CD4-positive, alpha-beta T cell treated with Interleukin-15 for 4 hours (primary cell): ENCODE measurements around the gene HOXA1.

Source experiments
- DNase-seq: peaks from one replicate; pipeline ENCODE4 v3.0.0-alpha.2; 2020; ENCODE audit warnings: low spot score

HOXA1 gene

DNA sequence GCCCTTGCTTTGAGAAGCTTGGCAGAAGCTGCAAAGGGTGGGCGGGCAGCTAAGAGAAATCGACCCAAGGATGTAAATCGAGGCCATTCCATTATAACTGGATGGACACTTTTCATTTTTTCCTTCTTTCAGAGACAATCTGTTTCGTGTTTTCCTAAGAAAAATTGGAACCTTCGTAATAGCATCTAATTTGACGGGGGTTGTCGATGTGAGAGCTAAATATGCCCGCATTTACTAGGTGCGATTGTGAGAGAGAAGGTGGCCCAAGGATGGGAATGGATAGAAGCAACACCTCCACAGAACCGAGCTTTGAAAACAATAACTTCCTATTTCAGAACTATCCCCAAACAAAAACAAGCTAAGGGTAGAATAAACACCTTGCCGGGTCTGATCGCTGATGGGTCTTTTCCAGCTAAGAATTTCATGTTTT lies 35.6 kb upstream of the HOXA1 start:
- no peak for DNase-seq

DNA sequence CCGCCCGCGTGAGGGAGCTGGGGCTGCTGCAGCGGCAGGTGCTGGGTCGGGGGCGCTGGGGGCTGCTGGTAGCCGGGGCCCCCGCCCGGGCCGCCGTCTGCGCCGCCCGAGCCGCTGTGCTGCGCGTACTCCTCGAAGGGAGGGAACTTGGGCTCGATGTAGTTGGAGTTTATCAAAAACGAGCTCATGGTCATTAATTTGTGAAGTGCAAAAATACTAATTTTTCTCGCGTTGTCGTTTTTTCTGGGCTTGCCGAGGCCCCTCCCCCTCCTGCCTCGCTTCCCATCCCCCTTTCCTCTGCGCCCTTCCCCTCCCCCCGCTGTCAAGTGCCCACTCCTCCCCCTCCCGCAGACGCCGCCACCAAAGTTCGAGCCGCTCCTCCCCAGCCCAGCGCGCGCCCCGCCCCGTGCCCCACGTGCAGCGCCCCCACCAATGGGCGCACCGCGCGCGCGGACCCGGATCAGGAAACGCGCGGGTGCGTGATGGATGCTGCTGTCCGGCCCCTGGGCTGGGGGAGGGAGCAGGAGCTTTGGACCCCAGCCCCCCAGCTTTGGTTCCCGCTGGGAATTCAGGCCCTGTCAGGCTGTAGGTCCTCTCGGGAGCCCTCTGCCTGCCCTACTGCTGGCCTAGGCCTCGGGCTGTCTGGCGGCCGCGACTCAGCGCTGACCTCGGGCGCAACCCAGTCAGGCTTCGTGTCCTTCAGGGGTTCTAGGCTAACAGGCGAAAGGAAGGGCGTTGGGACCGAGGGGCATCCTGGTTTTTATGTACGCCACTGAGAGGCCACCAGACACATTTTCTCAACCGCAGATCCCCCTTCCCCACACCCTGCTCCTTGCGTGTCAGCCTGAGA lies 35.0 kb upstream of the HOXA1 start, which contains the start of gene HOXA4:
HOXA4 (minus strand) TSS at position 218 of the 850 bp plus-strand sequence; CDS start at position 194, 24 bp downstream.
- peak; percentile 69 for DNase-seq

DNA sequence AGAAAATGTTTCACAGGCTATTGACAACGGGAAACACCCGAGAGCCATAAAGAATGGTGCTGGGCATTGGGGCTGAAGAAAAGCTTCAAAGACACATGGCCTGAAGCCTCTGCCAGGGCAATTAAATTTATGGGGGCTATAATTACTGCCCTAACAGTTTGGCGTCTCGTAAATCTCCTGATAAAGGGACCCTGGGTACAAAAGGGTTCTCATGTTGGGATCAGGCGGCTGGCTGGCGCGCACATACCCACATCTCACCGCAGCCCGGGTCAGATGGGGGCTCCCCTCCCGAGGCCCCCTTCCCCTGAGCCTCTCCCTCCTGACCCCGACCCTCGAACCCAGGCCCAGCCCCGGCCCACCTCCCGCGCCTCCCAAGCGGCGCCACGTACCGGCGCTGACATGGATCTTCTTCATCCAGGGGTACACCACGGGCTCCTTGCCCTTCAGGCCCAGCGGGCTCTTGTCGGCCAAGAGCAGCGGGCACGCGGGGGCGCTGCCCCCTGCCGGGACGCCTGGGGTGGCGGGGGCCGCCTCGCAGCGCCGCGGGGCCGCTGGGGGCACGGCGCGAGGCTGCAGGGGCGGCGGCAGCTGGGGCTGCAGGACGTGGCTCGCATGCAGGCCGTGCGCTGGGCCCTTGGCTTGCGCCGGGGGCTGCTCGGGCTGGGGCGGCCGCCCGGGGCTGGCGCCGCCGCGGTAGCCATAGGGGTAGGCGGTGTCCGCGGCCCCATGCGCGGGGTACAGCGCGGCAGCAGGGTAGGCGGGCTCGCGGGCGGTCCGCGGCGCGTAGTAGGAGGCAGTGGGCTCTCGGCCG lies 34.1 kb upstream of the HOXA1 start:
- no peak for DNase-seq

DNA sequence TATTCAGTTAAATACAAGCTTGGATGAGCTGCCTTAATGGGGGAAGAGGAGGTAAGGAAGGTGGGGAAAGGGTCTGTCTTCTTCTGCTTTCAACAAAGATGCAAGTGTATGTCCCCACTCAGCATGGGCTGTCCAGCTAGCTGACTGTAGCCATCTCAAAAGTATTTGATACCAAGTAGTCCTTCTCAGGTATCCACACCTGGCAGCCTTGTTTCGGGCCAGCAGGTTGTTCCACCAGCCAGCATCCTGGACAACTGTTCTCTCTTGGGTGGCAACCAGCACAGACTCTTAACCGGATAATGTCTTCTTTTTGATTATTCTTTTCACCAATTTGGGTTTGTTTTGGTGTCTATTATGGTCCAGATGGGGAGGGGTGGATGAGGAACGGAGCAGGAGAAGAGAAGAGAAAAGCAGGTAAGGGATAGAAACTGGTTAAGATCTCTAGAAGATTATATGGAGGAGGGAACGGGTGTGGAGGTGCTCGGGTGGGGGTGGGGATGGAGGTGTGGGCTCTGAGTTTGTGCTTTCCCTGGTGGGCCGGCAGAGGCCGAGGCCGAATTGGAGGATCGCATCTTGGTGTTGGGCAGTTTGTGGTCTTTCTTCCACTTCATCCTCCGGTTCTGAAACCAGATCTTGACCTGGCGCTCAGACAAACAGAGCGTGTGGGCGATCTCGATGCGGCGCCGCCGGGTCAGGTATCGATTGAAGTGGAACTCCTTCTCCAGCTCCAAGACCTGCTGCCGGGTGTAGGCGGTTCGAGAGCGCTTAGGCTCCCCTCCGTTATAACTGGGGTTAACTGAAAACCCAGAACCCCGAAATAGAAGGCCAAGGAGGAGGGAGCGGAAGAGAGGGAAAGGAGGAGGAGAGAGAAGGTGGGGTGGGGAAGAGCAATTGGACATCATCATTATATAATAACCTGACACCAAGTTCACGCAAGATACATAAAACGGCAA lies 33.3 kb upstream of the HOXA1 start:
- no peak for DNase-seq

DNA sequence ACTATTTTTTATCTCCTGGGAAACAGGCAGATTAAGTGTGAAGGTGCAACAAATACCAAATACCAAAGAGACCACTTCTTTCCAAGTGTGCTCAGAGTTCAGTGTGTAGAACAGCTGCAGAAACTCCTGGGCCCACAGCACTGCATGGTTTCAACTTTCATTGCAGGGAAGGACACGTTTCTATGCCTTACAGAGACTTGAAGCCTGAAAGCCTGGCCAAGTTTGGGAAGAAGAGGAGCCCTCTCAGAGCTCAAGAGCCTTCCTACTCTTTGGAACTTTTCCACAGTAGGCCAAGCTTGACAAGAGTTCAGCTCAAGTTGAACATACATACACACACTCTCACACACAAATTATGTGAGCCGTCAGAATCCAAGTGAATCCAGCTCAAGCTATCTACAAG lies 32.2 kb upstream of the HOXA1 start:
- DNase-seq, result no peak

DNA sequence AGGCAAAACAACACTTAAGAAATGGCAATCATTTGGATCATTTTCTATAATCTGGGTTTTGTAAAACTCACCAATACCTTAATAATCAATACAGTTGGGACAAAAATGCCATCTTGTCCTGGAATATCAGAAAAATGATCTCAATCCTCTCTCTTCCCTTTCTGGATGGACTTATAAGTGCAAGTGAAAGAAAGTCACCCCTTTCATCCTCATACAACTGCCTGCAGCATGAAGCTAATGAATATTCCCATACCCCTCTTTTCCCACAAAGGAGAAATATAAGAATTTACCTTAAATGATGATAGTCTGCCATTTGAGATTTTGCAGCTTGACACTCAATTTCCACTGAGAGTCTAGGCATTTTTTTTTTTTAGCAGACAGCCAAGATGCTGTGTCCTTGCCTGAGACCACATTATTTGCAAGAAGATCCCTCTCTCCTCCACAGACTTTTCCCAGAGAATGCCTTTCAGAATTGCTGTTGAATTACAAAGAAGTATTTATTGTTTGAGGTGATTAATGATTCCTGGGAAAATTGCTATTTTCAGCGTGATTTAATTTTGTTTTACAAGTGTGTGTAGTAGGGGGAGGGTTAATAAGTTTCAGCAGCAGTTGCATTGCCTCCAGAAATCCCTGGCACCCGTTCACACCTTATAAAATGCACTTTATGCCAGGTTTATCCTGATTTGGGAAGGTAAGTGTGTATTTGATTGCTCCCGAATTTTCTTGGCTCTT lies 31.0 kb upstream of the HOXA1 start:
- no peak for DNase-seq

DNA sequence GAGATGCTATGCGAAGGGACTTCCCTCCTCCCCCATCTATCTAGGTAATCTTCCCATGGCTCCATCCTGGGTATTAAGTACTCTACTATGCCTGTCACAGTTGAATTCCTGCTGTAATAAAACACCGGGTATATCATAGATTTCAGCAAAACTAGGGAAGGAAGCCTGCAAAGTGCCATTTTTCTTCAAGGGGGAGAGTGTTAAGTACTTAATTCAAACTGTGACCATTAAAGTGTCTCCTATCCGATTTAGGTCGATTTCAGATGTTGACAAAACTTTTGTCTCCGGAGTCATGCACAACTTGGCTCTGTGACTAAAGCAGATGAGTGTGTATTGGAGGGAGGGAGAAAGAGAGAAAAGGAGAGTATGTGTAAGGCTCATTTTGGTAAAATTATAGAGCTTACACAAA lies 30.2 kb upstream of the HOXA1 start:
- no peak for DNase-seq

DNA sequence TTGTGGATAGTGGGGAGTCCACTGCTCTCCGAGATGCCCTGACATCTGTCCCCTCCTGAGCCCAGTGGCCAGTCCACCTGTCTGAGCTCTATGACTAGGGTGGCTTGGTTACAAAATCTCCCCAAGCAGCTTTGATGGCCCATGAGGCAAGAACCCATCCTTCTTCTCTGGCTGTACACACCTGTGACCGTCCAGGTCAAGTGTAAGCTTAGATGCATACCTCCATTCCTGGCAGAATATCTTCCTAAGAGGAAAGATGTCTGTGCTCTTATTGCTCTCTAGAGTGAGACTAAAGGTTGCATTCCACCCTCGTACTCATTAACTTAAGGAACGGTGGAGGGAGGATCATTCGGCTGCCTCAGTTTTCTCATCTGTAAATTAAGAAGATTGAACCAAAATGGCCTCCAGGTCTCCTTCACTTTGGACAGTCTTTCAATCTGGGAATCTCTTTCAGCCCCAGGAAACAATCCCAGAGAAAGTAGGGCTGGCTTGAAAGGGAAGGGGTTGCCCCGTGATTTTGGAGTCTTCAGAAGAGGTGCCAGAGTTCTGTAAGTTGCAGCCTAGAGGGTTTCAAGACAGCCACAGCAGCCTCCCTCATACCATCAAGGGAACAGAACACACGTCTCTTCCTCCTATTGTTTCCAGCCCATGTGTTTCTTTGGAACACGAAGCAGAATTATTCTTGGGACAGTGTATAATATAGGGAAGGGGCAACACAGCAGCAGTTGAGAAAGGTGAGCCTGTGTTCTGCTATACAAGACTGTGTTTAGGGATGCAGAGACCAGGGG lies 29.3 kb upstream of the HOXA1 start:
- no peak for DNase-seq

DNA sequence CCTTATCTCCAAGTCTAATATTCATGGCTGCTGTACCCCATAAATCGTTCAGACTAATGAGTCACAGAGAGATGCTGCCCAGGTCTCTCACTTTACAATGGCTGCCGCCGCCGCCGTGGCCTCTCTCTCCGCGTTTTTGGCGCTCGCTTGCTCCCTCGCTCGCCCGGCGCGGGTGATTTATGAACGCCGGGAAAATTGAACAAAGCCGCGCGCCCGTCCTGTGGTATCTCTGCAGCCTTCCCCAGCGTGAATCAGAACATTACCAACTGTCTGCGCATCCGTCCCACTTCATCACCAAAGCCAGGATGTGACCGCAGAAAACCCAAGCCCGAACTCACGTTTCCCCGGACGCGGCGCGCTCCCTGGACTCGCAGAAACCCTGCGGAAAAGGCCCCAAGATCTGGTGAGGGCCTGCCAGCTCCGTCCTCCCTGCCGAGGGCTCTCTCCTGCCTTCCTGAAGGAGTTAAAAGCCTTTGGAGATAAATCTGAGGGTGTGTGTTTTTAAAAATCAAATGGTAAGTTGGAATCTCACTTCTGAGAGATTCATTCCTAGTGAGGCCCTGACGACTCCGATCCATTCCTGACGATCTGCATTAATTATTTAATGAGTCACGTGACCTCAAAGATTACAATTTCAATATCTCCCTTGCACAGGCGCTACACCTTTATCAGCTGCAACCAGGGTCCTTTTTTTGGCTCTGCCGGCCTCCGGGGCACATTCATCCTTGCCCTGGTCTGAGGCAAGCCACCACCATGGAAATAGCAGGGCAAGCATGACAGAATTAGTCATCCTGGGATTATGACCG lies 28.5 kb upstream of the HOXA1 start:
- no peak for DNase-seq

DNA sequence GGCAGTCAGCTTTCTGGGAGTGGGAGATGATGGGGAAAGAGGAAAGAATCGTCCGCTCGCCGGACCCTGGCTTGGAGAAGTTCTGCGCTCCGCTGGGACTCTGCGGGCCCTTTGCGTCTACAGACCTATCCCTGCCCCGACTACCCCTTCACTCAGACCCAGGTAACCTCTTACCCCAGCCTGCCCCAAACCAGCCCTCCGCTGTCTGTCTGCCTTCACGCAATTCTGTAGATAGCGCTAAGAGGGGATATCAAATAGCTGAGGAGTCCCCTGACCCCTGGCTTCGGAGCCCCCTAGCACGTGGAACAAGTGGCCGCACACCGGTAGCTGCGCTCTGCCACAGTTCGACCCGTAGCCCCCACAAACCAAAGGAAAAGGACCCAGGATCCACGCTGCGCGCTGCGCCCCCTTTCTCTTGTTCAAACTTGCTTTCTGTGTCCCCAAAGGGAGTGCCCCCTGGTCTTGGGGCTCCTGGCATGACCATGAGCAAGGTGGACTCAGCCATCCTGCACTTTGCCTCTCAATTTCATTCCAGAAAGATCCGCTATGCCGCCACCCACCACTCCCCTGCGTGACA lies 27.8 kb upstream of the HOXA1 start:
- DNase-seq, result no peak

DNA sequence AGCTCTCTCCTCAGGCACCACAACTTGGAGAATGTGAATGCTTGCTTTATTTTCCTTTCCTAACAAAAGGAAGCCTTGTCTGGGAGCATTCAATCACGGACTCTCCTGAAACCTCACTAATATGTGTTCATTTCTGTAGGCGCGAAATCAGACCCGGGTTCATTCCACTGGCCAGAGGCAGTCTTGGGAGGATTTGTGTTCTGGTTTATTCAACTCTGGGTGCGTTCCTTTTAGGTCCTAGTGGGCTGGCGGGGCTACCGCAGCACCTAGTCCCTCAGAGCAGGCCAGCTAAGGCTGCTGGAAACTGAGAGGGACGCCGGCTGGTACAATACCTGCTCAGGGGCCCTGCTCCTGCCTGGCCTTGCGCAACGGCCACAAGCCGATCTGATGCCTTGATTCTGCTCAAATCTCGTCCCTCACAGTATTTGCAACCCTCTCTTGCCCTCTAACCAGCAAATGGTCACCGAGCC lies 27.2 kb upstream of the HOXA1 start:
- no peak for DNase-seq

DNA sequence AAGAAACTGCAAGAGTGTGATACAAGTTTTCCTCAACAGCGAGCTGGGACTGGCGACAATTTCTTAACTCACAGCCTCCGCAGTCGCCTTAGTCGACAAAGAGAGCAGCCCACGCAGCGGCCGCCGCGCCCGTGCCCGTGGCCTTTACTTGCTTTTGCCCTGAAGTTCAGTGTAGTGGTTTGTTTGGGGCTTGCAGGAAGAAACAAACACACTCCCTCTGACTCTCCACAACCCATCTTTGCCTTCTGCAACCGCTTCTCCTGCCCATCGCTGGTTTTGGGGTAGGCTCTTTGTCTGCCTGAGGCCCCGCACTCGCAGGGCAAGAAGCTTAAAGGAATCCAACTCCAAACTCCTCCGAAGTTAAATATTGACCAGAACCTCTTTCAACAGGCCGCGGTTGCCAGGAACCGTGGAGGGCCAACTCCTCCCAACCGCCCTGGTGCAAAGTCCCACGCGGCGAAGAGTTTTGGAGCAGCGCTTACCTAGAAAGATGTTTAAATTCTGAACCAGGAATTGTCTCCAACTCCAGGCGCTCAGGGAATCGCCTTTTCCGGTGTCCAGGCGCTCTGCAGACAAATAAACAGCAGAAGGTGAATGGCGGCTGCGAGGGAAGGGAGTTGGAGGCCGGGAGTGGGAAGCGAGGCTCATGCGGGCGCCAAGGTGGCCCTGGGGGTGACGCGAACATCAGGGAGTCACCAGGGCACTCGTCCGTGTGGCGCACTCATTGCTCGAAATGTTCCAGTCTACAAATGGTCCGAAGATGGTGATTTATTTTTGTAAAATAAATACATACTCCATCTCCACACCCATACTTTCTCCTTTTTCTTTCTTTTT lies 26.5 kb upstream of the HOXA1 start:
- no peak for DNase-seq

DNA sequence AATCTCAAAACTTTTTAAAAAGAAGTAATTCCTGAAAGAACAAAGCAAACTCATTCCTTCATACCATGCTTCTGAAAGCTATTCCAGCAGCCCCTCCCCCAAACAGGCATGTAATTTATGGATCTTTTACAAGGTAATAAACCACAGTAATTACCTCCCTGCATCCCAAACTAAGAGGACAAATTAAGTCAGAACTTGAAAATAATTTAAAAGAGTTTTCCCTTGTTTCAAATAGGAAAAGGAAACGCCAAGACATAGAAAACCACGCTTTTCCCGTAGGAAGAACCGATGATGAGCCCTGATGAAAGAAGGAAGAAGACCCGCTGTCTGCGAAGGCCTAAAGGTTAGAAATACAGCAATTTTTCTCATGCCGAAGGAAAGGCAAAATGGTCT lies 25.9 kb upstream of the HOXA1 start:
- no peak for DNase-seq

DNA sequence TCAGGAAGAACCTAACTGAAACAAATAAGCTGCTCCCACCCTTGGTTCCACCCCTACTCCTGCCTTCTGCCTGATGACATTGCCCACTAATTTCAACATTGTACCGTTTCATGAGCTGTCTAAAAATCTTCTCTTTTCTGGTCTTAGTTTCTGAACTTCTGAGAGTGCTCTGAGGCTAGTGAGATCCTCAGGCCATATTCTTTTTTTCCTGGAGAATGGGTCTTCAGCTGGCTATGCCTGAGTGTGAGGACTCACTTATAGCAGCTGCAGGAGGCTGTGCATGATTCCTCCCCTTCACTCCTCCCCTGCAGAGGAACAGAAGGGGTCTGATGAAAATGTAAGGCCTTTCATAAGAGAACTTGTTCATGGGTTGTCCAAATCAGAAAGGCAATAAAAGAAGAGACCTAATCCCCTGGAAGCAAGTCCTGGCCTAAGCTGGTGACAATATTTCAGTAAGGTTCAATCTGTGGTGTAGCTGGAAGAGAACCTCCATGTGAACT lies 23.7 kb upstream of the HOXA1 start:
- DNase-seq, result no peak

DNA sequence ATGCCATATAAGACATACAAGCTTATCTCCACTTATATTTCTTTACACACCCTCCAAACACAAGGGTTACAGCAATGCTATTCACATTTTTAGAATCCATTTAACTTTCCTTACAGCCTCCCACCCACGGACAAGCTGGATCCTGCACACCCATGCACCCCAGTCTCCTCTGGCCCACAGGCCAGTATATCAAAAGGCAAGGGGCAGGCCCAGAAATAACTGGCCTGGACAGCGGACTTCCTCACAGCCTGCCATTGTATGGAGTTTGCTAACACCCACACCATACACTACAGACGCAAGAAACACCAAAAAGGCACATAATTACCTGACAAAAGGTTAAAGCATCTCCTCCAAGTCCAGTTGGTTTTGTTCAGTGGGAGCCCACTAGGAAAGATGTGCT lies 22.8 kb upstream of the HOXA1 start:
- no peak for DNase-seq

DNA sequence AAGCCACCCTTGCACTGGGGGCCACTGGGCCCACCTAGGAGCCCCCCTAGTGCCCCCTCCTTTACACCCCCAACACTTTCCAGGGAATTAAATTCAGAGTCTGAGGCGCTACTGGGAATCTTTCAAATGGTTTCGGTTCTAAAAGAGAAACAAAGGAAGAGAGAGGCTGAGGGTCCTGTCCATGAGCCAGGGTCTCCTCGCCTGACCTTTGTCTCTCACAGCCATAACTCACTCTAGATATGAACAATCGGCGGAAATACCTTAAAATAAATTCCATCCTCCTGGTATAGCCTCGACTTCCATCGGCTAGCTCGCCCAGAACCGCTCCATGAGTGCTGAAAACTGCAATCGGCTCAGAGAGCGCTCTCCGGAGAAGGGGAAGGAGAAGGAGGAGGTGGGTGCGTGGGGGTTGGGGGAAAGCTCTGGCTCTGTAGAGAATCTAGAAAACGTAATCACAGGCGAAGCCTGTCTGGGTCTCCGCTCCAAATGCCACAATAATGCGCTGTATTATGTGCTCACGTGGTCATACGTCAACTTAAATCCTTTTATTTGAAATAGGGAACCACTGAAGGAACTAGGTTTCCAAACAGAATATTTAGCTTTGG lies 22.2 kb upstream of the HOXA1 start:
- no peak for DNase-seq
